Hematopoietic multipotent progenitor cell (in vitro differentiated cells): ENCODE measurements around the gene LYRM7. TPM values are rescaled to one million over a fixed set of nuclear protein-coding genes. Genes with fewer than 3 reads are reported as not detected.

ENCODE experiments used
- DNase-seq, 3 donors: peaks; one replicate each; pipeline ENCODE4 v3.0.0-alpha.2; 2011 to 2015; ENCODE audit warnings: low read depth in 2 of 3, low spot score in 2 of 3
- total RNA-seq: library from RNA; depleted of rRNA; stranded (reverse); fragments of >200 nt; gene quantifications from one replicate; pipeline ENCODE4 v1.2.3, GENCODE V29; 2012

Gene LYRM7
- total RNA-seq, 1 donor: 3.0 TPM

- DNase-seq: no peak
Measured at GRCh38 chr5:131254741-131255140, 84.0 kb downstream of the LYRM7 start.

Other genes starting within 250 kb of the LYRM7 start
- gene HINT1, start 5.7 kb upstream of the LYRM7 start, total RNA-seq: 301 TPM
- gene CDC42SE2, start 93.1 kb downstream of the LYRM7 start, total RNA-seq: 71.4 TPM